ENCODE results near the gene NRBP1.

DNA sequence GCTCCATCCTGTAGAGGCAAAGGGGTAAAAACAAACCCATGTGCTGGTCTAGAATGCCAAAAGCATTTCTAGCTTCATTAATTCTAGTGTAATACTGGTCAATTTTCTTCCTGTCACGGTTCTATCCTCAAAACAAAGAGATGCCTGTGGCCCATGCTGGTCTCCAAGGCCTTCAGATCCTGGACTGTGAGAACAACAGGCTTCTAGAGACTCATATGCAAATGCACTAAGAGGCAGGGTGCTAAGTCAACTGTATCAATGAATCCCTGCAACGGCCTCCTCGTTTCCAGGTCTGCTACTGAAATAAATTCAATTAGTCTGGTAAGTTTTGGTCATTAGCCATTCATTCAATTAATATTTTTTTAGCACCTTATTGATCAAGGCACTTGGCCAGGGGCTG is 57.1 kb downstream of the NRBP1 start:
- TF ChIP-seq, protein P1, sequence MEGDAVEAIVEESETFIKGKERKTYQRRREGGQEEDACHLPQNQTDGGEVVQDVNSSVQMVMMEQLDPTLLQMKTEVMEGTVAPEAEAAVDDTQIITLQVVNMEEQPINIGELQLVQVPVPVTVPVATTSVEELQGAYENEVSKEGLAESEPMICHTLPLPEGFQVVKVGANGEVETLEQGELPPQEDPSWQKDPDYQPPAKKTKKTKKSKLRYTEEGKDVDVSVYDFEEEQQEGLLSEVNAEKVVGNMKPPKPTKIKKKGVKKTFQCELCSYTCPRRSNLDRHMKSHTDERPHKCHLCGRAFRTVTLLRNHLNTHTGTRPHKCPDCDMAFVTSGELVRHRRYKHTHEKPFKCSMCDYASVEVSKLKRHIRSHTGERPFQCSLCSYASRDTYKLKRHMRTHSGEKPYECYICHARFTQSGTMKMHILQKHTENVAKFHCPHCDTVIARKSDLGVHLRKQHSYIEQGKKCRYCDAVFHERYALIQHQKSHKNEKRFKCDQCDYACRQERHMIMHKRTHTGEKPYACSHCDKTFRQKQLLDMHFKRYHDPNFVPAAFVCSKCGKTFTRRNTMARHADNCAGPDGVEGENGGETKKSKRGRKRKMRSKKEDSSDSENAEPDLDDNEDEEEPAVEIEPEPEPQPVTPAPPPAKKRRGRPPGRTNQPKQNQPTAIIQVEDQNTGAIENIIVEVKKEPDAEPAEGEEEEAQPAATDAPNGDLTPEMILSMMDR (tag by site-specific recombination; IDR thresholded peaks at IDR 0.05): no peak
- no peak for TF ChIP-seq REPIN1 (tag by site-specific recombination; IDR thresholded peaks at IDR 0.05; ENCODE audit: low read depth)
- TF ChIP-seq ZNF335 (tag by site-specific recombination; conservative IDR thresholded peaks at IDR 0.05): no peak
- TF ChIP-seq, protein P2, sequence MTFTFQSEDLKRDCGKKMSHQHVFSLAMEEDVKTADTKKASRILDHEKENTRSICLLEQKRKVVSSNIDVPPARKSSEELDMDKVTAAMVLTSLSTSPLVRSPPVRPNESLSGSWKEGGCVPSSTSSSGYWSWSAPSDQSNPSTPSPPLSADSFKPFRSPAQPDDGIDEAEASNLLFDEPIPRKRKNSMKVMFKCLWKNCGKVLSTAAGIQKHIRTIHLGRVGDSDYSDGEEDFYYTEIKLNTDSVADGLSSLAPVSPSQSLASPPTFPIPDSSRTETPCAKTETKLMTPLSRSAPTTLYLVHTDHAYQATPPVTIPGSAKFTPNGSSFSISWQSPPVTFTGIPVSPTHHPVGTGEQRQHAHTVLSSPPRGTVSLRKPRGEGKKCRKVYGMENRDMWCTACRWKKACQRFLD (tag by site-specific recombination; IDR thresholded peaks at IDR 0.05): no peak
- no peak for TF ChIP-seq ZIC2 (tag by site-specific recombination; IDR thresholded peaks at IDR 0.05)
- TF ChIP-seq, protein P3, sequence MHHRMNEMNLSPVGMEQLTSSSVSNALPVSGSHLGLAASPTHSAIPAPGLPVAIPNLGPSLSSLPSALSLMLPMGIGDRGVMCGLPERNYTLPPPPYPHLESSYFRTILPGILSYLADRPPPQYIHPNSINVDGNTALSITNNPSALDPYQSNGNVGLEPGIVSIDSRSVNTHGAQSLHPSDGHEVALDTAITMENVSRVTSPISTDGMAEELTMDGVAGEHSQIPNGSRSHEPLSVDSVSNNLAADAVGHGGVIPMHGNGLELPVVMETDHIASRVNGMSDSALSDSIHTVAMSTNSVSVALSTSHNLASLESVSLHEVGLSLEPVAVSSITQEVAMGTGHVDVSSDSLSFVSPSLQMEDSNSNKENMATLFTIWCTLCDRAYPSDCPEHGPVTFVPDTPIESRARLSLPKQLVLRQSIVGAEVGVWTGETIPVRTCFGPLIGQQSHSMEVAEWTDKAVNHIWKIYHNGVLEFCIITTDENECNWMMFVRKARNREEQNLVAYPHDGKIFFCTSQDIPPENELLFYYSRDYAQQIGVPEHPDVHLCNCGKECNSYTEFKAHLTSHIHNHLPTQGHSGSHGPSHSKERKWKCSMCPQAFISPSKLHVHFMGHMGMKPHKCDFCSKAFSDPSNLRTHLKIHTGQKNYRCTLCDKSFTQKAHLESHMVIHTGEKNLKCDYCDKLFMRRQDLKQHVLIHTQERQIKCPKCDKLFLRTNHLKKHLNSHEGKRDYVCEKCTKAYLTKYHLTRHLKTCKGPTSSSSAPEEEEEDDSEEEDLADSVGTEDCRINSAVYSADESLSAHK (tag by site-specific recombination; IDR thresholded peaks at IDR 0.05): no peak
- no peak for TF ChIP-seq TRIM28 (IDR thresholded peaks at IDR 0.05; ENCODE audit: borderline replicate concordance, low read length)
- TF ChIP-seq ZNF114 (tag by site-specific recombination; IDR thresholded peaks at IDR 0.05): no peak
- TF ChIP-seq RBAK (tag by site-specific recombination; IDR thresholded peaks at IDR 0.05): no peak
- no peak for TF ChIP-seq YY1 (tag by site-specific recombination; IDR thresholded peaks at IDR 0.05)
- TF ChIP-seq SCRT2 (tag by site-specific recombination; IDR thresholded peaks at IDR 0.05): no peak

Data from HEK293 (cell line).